GM21825 (cell line): ENCODE data around the gene MRPL24.
"Not testable (repeated sequence)": the region's sequence is repeated elsewhere in the genome, so short reads cannot be mapped to it uniquely, and the experiment has no call there.

Experiments
- ATAC-seq: cut with Tn5 transposase; IDR thresholded peaks from one replicate; pipeline ENCODE4 v1.9.1; 2021; ENCODE audit warnings: mild to moderate bottlenecking, moderate library complexity; ENCODE audit not compliant: unreplicated experiment

The MRPL24 gene

DNA sequence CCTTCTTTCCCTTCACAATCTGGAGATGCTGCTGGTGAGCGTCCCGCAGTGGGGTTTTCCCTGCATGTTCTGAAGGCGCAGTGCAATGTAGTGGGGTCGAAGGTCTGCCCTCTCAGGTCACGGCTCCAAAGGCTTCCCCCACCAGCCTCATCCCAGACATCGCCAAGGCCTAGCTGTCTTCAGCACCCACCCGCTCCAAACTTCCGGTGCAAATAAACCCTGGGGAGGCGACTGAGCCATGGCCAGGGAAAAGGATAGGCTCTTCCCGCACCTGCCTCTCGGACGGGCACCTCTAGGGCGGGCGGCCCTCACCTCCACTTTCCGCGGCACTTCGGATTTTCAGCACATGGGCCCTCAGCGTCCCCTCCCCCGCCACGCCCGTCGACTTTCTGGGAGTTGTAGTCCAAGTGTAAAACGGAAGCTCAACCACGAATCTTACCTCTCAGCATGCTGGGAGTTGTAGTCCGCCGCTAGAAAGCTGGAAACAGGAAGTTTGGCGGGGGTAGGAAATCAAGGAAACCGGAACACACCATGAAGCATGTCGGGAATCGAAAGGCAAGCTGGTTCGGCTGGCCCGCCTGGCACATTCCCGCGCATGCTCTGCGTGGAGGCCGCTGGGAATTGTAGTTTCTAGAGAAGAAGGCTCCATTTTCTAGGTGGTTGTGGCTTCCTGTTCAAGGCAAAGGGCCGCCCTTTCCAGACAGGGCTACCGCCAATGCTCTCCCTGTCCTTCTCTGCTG is at the start of gene MRPL24:
MRPL24 (minus strand) TSS at position 348 of the 740 bp plus-strand sequence. CDS start 2,384 bp downstream, outside the sequence.
- peak; percentile 76 for ATAC-seq

DNA sequence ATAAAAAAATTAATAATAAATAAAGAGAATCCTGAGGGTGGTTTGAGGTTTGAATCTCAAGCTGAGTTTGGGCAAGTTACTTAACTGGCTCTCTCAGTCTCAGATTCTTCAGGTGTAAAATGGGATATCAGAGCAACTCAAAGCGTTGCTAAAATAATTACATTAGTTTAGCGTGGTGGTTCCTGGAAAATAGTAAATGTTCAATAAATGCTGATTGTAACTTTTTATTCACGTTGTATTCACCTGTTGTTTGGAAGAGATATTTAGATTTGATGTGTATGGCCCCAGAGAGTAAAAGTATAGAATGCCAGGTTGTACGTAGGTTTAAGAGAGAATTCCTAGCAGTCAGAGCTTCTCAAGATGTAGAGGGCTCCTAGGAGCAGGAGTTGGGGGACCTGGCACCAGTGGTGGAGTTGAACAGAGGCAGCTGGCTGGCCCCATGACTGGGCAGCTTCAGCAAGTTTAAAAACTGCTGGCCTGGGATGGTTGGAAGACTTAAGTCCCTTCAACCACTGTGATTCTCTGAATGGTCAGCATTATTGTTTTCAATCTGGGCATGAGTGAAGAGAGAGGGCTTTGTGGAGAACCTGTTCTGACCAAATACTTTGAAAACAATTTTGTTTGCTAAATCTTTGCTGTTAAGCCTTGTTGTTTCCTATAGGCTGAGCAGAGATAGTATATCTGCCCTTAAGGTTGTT is 48.9 kb upstream of the MRPL24 start:
- no peak for ATAC-seq

DNA sequence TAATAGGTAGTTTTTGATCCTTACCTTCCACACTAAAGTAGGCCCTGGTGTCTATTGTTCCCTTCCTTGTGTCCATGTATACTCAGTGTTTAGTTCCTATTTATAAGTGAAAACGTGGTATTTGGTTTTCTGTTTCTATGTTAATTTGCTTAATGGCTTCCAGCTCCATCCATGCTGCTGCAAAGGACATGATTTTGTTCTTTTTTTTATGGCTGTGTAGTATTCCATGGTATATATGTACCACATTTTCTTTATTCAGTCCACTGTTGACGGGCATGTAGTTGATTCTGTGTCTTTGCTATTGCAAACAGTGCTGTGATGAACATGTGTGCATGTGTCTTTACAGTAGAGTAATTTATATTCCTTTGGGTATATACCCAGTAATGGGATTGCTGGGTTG is 47.2 kb upstream of the MRPL24 start:
- no peak for ATAC-seq

DNA sequence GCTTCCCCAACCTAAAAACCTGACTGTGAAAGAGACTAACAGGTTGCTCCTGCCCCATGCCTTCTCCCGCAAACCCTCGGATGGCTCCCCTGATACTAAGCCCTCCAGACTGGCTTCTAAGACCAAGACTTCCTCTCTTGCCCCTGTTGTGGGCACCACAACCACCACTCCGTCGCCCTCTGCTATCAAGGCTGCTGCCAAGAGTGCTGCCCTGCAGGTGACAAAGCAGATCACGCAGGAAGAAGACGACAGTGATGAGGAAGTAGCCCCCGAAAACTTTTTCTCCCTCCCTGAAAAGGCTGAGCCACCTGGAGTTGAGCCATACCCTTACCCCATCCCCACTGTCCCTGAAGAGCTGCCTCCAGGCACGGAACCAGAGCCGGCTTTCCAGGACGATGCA is 45.8 kb upstream of the MRPL24 start:
- no peak for ATAC-seq

DNA sequence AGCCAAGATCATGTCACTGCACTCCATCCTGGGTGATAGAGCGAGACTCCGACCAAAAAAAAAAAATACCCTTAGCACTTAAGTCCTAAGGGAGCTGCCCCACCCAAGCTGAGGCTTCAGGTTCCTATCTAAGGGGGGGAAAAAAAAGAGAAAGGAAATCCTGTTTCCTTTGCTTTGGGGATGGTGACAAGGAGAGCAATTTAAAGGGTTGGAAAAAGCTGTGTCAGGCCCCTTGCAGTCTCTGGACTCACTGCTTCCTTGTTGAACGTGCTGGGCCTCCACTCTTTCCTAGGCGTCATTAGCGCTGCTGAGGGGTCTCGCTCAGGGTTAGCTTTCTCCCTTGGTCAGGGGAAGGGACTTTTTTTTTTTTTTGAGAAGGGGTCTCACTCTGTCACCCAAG is 44.6 kb upstream of the MRPL24 start:
- no peak for ATAC-seq

DNA sequence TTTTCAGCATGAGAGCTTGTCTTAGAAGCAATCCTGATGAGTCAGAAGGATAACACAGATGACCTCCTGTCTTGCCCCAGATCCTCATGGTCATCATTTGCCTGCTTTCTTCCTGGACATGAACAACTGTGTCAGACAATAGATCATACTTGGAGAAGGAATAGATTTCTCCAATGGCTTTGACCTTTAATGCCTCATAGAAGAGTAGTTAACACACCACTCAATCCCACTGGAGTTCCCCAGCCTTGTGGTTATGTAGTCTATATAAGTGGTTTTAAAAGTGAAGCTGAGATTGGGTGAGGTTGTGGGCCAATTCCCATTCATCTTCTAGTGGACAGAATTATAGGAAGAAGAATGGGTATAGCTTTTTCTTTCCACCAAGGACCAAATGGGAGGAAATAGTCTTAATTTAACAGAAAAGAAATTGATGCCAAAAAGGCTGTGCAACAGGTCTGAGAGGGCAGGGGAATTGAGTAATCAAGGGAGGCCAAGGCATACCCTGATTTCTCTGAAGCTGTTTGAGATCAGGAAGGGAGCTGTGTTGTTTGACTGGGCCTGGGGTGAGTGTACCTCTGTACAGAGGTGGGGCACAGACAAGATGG is 40.8 kb upstream of the MRPL24 start:
- ATAC-seq: no peak

DNA sequence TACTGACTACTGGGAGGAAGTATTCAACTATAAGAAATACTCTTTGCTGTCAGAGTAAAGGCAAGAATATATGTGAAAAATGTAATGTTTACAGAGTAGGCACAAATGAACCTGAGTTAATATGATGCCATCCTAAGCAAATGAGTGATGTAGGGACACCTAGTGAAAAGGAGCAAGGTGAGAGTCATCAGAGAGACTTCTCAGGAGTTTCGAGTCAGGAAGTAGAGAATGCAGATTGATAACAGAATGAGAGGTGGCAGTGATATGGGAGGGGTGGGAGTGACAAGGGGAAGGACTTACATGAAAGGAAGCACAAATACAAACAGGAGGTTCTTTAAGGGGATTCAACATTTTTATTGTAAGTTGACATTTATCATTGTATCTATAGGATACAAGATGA is 36.7 kb upstream of the MRPL24 start:
- no peak for ATAC-seq

DNA sequence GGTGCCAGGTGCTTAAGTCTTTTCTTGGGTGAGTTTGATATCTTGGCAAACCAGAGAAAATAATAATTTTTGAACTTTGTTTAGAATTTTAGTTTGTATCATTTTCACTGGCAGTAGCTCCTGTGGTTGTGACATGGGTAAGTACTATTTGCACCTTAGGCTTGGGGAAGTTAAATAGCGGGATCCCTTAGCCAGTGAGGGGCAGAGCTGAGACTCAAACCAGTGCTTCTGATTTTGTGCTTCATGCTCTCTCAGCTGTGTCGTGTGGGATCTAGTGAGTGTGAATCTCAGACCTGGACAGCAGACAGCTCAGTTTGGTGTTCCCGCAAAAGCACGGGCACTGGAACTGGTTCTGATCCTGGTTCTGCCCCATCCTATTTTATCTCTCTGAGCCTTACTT is 36.1 kb upstream of the MRPL24 start:
- no peak for ATAC-seq

DNA sequence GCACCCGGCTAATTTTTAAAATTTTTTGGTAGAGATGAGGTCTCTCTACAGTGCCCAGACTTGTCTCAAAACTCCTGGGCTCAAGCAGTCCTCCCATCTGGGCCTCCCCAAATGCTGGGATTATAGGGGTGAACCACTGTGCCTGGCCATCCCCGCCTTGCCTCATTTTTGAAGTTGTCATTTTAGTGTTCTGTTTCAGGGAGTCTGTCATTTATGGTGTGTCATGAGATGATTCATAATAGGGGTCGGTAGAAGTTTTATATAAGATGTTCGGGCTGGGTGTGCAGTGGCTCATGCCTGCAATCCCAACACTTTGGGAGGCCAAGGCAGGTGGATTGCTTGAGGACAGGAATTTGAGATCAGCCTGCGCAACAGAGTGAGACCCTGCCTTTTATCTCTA is 34.9 kb upstream of the MRPL24 start:
- ATAC-seq: no peak

DNA sequence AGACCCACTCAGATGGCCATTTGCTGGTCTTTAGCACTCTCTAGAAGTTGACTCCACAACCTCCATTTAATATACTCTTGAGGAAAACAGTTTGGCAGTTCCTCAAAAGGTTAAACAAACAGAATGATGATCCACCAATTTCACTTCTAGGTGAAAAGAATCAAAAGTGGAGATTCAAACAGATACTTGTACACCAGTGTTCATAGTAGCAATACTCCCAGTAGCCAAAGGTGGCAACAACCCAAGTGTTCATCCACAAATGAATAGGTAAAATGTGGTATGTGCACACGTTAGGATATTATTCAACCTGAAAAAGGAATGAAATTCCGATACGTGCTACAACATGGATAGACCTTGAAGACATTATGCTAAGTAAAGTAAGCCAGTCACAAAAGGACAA is 32.7 kb upstream of the MRPL24 start:
- no peak for ATAC-seq

DNA sequence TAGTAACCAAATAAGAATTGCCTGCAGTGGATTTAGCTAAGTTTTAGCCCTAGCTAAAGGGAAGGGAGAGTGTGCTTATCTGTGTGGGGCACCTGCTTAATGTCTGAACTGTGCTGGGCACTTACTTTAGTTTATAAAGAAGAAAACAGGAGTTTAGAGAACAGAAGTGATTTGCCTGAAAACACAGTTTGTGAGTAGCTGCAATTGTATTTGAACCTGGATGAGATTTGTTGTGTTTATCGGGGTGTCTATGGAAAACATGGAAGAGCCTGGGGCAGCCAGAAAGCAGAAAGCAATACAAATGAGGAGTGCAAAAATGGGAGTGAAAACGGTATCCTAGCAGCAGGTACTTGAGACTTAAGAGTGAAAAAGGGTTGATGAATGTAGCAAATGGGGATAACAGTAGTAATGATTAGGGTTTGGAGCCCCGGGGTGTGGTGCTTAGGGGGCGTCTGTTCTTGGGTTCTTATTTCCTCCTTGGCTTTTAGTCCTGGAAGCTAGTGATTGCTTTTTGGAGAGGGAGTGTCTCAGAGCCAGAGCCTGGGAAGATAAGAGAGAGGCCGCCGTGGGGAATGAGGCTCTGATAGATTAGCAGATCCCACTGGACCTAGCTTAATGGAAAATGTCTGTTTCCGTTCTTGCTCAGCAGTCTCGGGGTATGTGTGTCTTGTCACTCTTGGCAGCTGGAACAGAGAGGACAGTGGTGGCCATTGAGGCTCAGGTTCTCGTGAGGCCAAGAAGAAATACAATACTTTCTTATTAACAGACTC is 32.0 kb upstream of the MRPL24 start:
- ATAC-seq: no peak

DNA sequence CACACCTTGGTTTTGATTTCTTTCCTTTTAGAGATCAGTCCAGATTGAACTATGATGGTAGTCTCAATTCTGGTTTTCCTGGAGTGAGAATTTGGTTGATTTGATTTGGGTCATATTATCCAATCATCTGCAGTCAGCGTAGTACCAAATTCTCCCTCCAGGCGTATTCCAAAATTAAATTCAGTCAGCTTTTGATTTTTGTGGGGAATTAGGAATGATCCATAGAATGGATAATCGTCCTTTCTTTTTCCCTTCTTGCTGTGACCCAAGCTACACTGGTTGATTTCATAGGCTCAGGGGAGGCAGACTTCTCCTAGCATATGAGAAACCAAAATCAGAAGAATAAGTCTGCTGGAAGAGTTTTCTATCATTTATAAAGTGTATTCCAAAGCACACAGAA is 31.3 kb upstream of the MRPL24 start:
- ATAC-seq: no peak

DNA sequence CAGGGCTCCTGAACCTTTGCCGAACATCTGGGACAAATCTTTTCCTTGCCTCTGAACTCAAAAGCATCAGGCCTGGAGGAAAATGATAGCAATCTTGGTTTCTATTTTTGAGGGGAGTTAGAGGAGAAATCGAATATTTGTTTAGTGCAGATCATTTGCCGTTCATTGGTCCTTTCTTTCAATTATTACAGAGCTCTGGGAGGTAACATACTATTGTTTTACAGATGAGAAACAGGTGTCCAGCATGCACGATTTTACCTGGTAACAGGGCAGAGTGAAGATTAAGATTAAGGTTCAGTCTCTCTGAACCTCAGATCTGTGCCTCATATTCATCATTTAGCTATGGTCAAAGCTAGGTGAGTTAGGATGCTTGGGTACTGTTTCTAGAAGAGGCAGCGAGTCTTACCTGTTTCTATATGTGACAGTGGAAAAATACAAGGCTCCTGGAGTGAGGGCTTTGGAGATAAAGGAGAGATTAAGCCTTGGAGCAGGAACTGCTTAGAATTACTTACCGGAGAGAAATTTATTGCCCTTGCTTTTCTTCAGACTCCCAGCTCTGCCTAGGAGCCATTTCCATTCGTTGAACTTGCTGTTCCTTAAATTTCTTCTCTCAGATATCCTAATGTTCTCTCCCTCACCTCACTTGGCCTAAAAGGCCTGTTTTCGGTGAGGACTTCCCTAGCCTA is 27.9 kb upstream of the MRPL24 start:
- ATAC-seq: no peak

DNA sequence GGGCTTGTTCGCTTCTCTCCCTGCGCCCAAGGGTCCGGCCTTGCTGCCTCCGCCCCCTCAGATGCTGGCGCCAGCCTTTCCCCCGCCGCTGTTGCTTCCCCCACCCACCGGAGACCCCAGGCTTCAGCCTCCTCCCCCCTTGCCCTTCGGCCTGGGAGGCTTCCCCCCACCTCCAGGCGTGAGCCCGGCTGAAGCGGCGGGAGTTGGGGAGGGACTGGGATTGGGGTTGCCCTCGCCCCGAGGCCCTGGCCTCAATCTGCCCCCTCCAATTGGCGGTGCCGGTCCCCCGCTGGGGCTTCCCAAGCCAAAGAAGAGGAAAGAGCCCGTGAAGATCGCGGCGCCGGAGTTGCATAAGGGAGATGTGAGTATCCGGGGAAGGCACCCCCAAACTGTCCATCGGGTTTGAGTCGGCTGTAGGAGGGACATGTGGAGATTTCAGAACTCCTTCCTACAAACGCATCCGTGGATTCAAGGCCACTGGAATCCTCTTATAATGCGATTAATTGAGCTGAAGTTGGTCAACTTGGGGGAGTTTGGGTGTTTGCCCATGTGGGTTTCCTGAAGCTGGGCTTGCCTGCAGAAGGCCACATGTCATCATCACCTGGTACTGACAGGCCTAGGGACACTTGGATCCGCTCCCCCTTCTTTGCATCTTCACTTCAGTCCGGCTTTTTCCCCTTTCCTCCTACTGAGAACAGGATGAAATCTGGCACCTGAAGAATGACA is 27.2 kb upstream of the MRPL24 start:
- ATAC-seq: peak; percentile 6

DNA sequence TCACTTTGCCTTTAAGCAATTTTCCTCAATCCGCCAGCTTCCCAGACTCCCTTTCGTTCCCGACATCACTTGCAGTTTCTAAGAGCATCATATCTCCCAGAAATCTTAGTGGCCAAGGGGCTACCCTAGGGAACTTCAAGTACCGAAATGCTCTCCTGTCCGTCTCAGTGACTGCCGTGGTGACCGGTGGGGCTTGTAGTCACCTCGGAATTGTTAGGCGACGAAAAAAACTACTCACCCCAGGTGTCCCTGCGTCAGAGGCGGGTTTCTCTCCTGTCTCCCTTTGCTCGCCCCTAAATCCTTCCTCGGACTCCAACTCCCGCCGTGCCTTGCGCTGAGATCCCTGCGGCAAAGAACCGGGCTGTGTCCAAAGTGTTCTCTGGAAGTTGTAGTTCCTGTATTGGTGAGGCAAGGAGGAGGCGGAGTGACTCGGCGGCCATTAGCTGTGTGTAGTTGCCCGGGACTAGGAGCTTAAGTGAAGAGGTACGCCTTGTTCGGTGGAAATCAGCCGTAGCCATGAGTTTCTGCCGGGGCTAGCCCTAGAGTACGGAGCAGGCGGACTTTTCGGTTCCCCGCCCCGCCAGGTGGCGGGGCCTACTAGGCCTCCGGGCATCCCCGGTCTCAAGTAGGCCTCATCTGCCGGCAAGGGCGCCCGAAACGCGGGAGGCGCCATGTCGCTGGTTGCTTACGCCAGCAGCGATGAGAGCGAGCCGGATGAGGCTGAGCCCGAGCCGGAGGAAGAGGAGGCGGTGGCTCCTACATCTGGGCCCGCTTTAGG is 26.4 kb upstream of the MRPL24 start, which contains the start of gene PRCC:
PRCC (plus strand) TSS at position 435 of the 778 bp plus-strand sequence; CDS start at position 672, 237 bp downstream.
- peak; percentile 90 for ATAC-seq

DNA sequence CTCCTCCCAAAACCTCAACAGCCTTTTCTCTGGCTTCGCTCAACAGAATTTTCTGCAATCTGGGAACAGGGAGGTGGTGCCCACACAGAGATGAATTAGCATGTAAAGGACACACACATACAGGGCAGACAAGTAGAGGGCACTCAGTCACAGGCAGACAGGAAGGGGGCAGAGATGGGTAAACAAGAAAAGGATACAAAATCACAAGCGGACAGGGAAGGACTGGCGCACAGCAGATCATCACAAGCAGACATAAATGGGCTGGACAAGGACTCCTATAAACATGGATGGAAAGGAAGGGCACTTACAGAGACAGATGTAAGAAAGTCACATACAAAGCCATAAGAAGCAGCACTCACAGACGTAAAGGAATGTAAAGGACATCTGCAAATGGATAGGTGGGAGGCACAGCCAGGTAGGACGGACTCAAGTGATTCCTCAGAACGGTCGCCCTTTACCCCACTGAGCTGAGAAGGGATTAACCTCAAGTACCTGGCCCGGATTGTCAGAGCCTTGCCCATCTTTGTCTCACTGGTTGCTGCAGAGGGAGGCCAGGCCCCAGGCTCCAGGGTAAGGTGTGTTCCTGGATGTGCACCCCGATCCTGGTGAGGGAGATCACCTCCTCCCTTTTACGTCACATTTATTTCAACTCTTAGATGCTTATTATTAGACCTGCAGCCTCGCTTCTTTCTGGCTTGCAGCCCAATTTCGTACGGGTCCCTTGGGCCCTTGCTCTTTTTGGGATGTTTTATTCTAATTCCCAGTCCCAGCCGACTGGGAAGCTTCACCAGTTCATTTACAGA is 25.6 kb upstream of the MRPL24 start:
- peak; percentile 9 for ATAC-seq

DNA sequence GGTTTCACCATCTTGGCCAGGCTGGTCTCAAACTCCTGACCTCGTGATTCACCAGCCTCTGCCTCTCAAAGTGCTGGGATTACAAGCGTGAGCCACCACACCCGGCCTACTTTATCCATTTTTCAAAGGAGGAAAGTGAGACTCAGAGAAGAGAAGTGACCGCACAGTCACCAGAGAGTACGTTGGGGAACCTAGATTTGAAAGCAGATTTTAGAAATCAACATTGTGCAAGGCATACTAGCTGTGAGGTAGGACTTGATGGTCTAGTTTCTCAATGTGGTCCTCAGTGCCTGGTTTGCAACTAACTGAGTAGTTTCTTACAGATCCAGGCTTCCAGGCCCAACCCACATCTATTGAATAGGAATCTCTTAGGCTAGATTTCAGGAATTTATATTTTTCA is 24.8 kb upstream of the MRPL24 start:
- ATAC-seq: no peak

DNA sequence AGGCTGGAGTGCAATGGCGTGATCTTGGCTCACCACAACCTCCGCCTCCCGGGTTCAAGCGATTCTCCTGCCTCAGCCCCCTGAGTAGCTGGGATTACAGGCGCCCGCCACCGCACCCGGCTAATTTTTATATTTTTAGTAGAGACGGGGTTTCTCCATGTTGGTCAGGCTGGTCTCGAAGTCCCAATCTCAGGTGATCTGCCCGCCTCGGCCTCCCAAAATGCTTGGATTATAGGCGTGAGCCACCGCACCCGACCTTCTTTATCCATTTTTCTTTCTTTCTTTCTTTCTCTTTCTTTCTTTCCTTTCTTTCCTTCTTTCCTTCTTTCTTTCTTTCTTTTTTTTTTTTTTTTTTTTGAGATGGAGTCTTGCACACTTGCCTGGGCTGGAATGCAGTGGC is 24.2 kb upstream of the MRPL24 start:
- not testable (repeated sequence) for ATAC-seq

DNA sequence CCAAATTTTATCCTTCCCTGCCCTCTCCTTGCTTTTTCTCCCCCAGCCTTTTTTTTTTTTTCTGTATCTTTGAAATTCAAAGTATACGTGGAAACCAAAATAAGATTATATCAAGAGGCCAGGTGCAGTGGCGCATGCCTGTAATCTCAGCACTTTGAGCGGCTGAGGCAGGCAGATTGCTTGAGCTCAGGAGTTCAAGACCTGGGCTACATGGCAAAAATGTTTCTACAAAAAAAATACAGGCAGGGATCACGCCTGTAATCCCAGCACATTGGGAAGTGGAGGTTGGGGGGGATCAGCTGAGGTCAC is 19.9 kb upstream of the MRPL24 start:
- no peak for ATAC-seq
